ENCODE data around the gene SUGCT.

- TF ChIP-seq ZNF274 (IDR thresholded peaks at IDR 0.05; ENCODE audit: low read depth, low read length) (no peak), YY1 (IDR thresholded peaks at IDR 0.05; ENCODE audit: insufficient read depth, insufficient read length) (no peak)
These were observed 192.3 kb downstream of the SUGCT start for GRCh38 chr7:40327113-40327512.
